Measurements from ENCODE around the gene TRAM2. TPM values are rescaled to one million over a fixed set of nuclear protein-coding genes. Genes with fewer than 3 reads are reported as not detected.
A peak's percentile ranks its signal among the peaks of the same experiment; 100 is the strongest.

Gene TRAM2
- total RNA-seq, 1 experiment from 2014 or later, result 13.4 TPM

GRCh38 chr6:52577778-52578463 lies 1.1 kb upstream of the TRAM2 start (continued):
- TF ChIP-seq ATF6 (CRISPR knock-in tag; IDR thresholded peaks at IDR 0.05), result no peak
- TF ChIP-seq ETV6 (CRISPR knock-in tag; IDR thresholded peaks at IDR 0.05), result no peak
- no peak for TF ChIP-seq STAT6 (CRISPR knock-in tag; conservative IDR thresholded peaks at IDR 0.05; ENCODE audit: low read depth)
- no peak for TF ChIP-seq PREB (CRISPR knock-in tag; IDR thresholded peaks at IDR 0.05; ENCODE audit: borderline replicate concordance)
- TF ChIP-seq CTCF (IDR thresholded peaks at IDR 0.05), result no peak
- TF ChIP-seq NFYB (CRISPR knock-in tag; conservative IDR thresholded peaks at IDR 0.05; ENCODE audit: low read depth), result no peak
- no peak for TF ChIP-seq MLX (CRISPR knock-in tag; IDR thresholded peaks at IDR 0.05)
- TF ChIP-seq FOXJ3 (CRISPR knock-in tag; IDR thresholded peaks at IDR 0.05; ENCODE audit: borderline replicate concordance), result no peak
- TF ChIP-seq NFE2L1 (CRISPR knock-in tag; IDR thresholded peaks at IDR 0.05), result no peak

- H3K27me3 Mint-ChIP-seq (ENCODE audit: low read depth), result peaks cover 3% of the 10 kb centered on the region; the same call in 1 of the 2 replicates
- no peaks in the 10 kb centered on the region for H3K36me3 Mint-ChIP-seq
- H3K9me3 Mint-ChIP-seq, result no peaks in the 10 kb centered on the region
- DNase-seq (ENCODE audit: low spot score), result peak; percentile 70
- ChIA-PET CTCF (interaction anchor here (0.6 to 3.2 kb wide), 24 partner anchors 9 to 177 kb away, joined by 3 to 17 read pairs (median 3); partner anchors contain the start of gene TMEM14A), POLR2A (interaction anchor here (0.6 to 1.6 kb wide), 6 partner anchors 15 to 157 kb away, joined by 3 to 5 read pairs (median 3); no protein-coding TSS in a partner anchor)
- ATAC-seq, result peak; percentile 64
- H3K4me1 Mint-ChIP-seq, result peaks cover 49% of the 10 kb centered on the region
- H3K4me3 Mint-ChIP-seq, result peak overlapping the region; percentile 89
- 0 out of 2 replicates have a peak overlapping the region, but pooled peaks have one; percentile 58 for H3K27ac Mint-ChIP-seq
- TF ChIP-seq MAX (CRISPR knock-in tag; IDR thresholded peaks at IDR 0.05) (peak; percentile 73), HMGXB4 (CRISPR knock-in tag; IDR thresholded peaks at IDR 0.05) (peak; percentile 60; the same call in 1 of the 2 replicates), ZNF263 (CRISPR knock-in tag; IDR thresholded peaks at IDR 0.05; ENCODE audit: low read depth) (peak; percentile 59; the same call in 1 of the 2 replicates), ZNF671 (CRISPR knock-in tag; IDR thresholded peaks at IDR 0.05) (no peak), RELA (CRISPR knock-in tag; IDR thresholded peaks at IDR 0.05; ENCODE audit: borderline replicate concordance) (no peak), CTCF (IDR thresholded peaks at IDR 0.05) (peak; percentile 17; the same call in 1 of the 2 replicates), ZNF416 (CRISPR knock-in tag; IDR thresholded peaks at IDR 0.05) (peak; percentile 33; the same call in 1 of the 2 replicates)
Observed at GRCh38 chr6:52576392-52577021, 353 bp downstream of the TRAM2 start.
